CD14-positive monocyte (primary cell): ENCODE data around the gene SMTN. TPM values are rescaled to one million over a fixed set of nuclear protein-coding genes. Genes with fewer than 3 reads are reported as not detected.
A peak's percentile ranks its signal among the peaks of the same experiment; 100 is the strongest.

Experiments used
- DNase-seq, 3 donors: peaks; one replicate each; pipeline ENCODE4 v3.0.0-alpha.2; 2011 to 2022
- H2AFZ ChIP-seq: 2 replicates; pipeline ENCODE4 v1.6.0; 2012; ENCODE audit warnings: mild to moderate bottlenecking, low read depth, low read length, inconsistent platforms; ENCODE audit not compliant: insufficient read depth, poor library complexity, severe bottlenecking
- H3K27ac ChIP-seq, 2 donors: 1 replicate in 1 of 2; 2 replicates in 1 of 2; pipeline ENCODE4 v1.5.1; 2012 to 2013; ENCODE audit warnings: low read length in 2 of 2, control low read depth in 1 of 2, inconsistent platforms in 1 of 2, low read depth in 1 of 2, mild to moderate bottlenecking in 1 of 2
- H3K27me3 ChIP-seq, 2 donors: one replicate each; pipeline versions ENCODE4 v1.6.0 to v1.6.1; 2011 to 2013; ENCODE audit warnings: low read length in 2 of 2; ENCODE audit not compliant: control insufficient read depth in 2 of 2, insufficient read depth in 2 of 2
- H3K36me3 ChIP-seq, 2 donors: replicated peaks in 1 of 2; 1 replicate in 1 of 2; 2 replicates in 1 of 2; pipeline versions ENCODE4 v1.5.1 to v1.6.1; 2012 to 2013; ENCODE audit warnings: low read length in 2 of 2, control low read depth in 1 of 2, inconsistent platforms in 1 of 2, mild to moderate bottlenecking in 1 of 2; ENCODE audit not compliant: insufficient read depth in 2 of 2, control insufficient read depth in 1 of 2
- H3K4me1 ChIP-seq, 2 donors: 1 replicate in 1 of 2; 2 replicates in 1 of 2; pipeline versions ENCODE4 v1.5.1 to v1.6.1; 2012 to 2013; ENCODE audit warnings: low read length in 2 of 2, control low read depth in 1 of 2, inconsistent platforms in 1 of 2, mild to moderate bottlenecking in 1 of 2, moderate library complexity in 1 of 2; ENCODE audit not compliant: insufficient read depth in 2 of 2, control insufficient read depth in 1 of 2
- H3K4me2 ChIP-seq: replicated peaks from 2 replicates; pipeline ENCODE3; 2012; ENCODE audit warnings: low read length, moderate library complexity, mild to moderate bottlenecking; ENCODE audit not compliant: poor library complexity, severe bottlenecking; ENCODE audit errors: extremely low read depth
- H3K4me3 ChIP-seq, 3 experiments: fragments of 200-600 bp in 1 of 3; sonication (generic) in 1 of 3; replicated peaks in 1 of 3; 1 replicate in 2 of 3; 2 replicates in 1 of 3; pipeline ENCODE4 v1.5.1; 2011 to 2013; ENCODE audit warnings: low read length in 3 of 3, mild to moderate bottlenecking in 3 of 3, control low read depth in 2 of 3, low read depth in 2 of 3, inconsistent platforms in 1 of 3, moderate library complexity in 1 of 3
- H3K79me2 ChIP-seq: 2 replicates; pipeline ENCODE4 v1.6.0; 2012; ENCODE audit warnings: mild to moderate bottlenecking, control low read depth, inconsistent platforms, low read length, moderate library complexity; ENCODE audit not compliant: insufficient read depth
- H3K9ac ChIP-seq: 2 replicates; pipeline ENCODE4 v1.6.0; 2017; ENCODE audit warnings: low read length, mild to moderate bottlenecking; ENCODE audit not compliant: insufficient read depth, poor library complexity, severe bottlenecking
- H3K9me3 ChIP-seq, 2 donors: replicated peaks in 1 of 2; 1 replicate in 1 of 2; 2 replicates in 1 of 2; pipeline versions ENCODE4 v1.5.1 to v1.6.1; 2012 to 2013; ENCODE audit warnings: low read length in 2 of 2, control low read depth in 1 of 2; ENCODE audit not compliant: control insufficient read depth in 1 of 2, insufficient read depth in 1 of 2
- H4K20me1 ChIP-seq: 2 replicates; pipeline ENCODE4 v1.6.0; 2012; ENCODE audit warnings: mild to moderate bottlenecking, low read length, control low read depth, moderate library complexity; ENCODE audit not compliant: insufficient read depth
- H3K27ac Mint-ChIP-seq, 7 donors: one replicate each; pipeline ENCODE4 v1.8.0; 2020; ENCODE audit warnings: mild to moderate bottlenecking in 7 of 7, mixed read lengths in 7 of 7, moderate library complexity in 6 of 7, inconsistent platforms in 2 of 7
- H3K27me3 Mint-ChIP-seq, 3 donors: one replicate each; pipeline ENCODE4 v1.8.0; 2021 to 2022; ENCODE audit warnings: low read depth in 3 of 3, mild to moderate bottlenecking in 3 of 3, mixed read lengths in 3 of 3, moderate library complexity in 3 of 3, inconsistent platforms in 1 of 3
- H3K36me3 Mint-ChIP-seq, 2 donors: one replicate each; pipeline ENCODE4 v1.8.0; 2020; ENCODE audit warnings: mixed read lengths in 2 of 2, inconsistent platforms in 1 of 2, mild to moderate bottlenecking in 1 of 2
- H3K4me1 Mint-ChIP-seq: one replicate; pipeline ENCODE4 v1.8.0; 2020; ENCODE audit warnings: mild to moderate bottlenecking, mixed read lengths
- H3K4me3 Mint-ChIP-seq, 2 donors: one replicate each; pipeline ENCODE4 v1.8.0; 2020; ENCODE audit warnings: mild to moderate bottlenecking in 2 of 2, mixed read lengths in 2 of 2, moderate library complexity in 1 of 2
- H3K9me3 Mint-ChIP-seq, 7 donors: one replicate each; pipeline ENCODE4 v1.8.0; 2020 to 2022; ENCODE audit warnings: mixed read lengths in 7 of 7, mild to moderate bottlenecking in 6 of 7, moderate library complexity in 6 of 7, inconsistent platforms in 2 of 7
- CTCF ChIP-seq: fragments of 200-600 bp; IDR thresholded peaks from one replicate; pipeline ENCODE4 v1.8.0; 2022; ENCODE audit warnings: antibody characterized with exemption, mild to moderate bottlenecking
- WGBS: methylation state at CpG from one replicate; pipeline ENCODE4 v1.1.5; 2013; ENCODE audit warnings: missing lambda C conversion rate; ENCODE audit not compliant: insufficient coverage; 5-methylcytosine and 5-hydroxymethylcytosine counted together
- intact Hi-C, 2 donors: fragments of 100-400 bp; cut with micrococcal nuclease; formaldehyde crosslinking; loops; one replicate each; pipeline versions ENCODE4 v1.15.0 to v1.15.1; 2023
- polyA plus RNA-seq, 3 donors: library from polyadenylated mRNA; depleted of rRNA in 1 of 3; unstranded in 2 of 3; stranded (reverse) in 1 of 3; fragments of 300-500 nt in 2 of 3; fragments of >200 nt in 1 of 3; fragmentation: Illumina TruSeq in 2 of 3; gene quantifications; 1 replicate in 2 of 3; 2 replicates in 1 of 3; pipeline ENCODE4 v1.2.3, GENCODE V29; 2012 to 2021

SMTN gene
- polyA plus RNA-seq, 3 donors = 0.87 to 13.3 (median 0.88) TPM

GRCh38 chr22:31062566-31063230 is 18.4 kb upstream of the SMTN start:
- Histone ChIP-seq H4K20me1 (no peaks in the 10 kb centered on the region), H3K9me3 (no peaks in the 10 kb centered on the region), H3K27me3 (no peaks in the 10 kb centered on the region), H3K4me3 (no peak overlapping the region), H3K4me1 (no peaks in the 10 kb centered on the region), H3K36me3 (no peaks in the 10 kb centered on the region), H3K4me2 (no peak overlapping the region), H2AFZ (no peak overlapping the region), H3K79me2 (no peaks in the 10 kb centered on the region), H3K9ac (no peak overlapping the region), H3K27ac (no peak overlapping the region)
- WGBS = no CpG with 5 or more reads among the region's 2 CpGs
- intact Hi-C loops = no loop called here
- Mint-ChIP-seq H3K27ac (no peak overlapping the region), H3K4me3 (no peak overlapping the region), H3K36me3 (no peaks in the 10 kb centered on the region), H3K9me3 (peaks cover 0 to 4% (median 0%) of the 10 kb centered on the region in 7 donors), H3K27me3 (peaks cover 0 to 2% (median 0%) of the 10 kb centered on the region in 3 donors), H3K4me1 (peaks cover 6% of the 10 kb centered on the region)
- TF ChIP-seq CTCF = no peak
- DNase-seq = no peak

GRCh38 chr22:31064369-31064768 is 16.7 kb upstream of the SMTN start:
- peaks cover 0 to 4% (median 2%) of the 10 kb centered on the region in 7 donors for H3K9me3 Mint-ChIP-seq
- peaks cover 6% of the 10 kb centered on the region for H3K4me1 Mint-ChIP-seq
- no peak overlapping the region for H3K4me3 Mint-ChIP-seq
- Histone ChIP-seq H4K20me1 (no peaks in the 10 kb centered on the region), H3K36me3 (no peaks in the 10 kb centered on the region), H3K4me1 (no peaks in the 10 kb centered on the region), H3K27ac (no peak overlapping the region), H3K27me3 (no peaks in the 10 kb centered on the region), H3K9ac (no peak overlapping the region), H3K4me2 (no peak overlapping the region), H3K79me2 (no peaks in the 10 kb centered on the region), H3K4me3 (no peak overlapping the region), H3K9me3 (no peaks in the 10 kb centered on the region), H2AFZ (peak overlapping the region; percentile 67)
- no peaks in the 10 kb centered on the region for H3K36me3 Mint-ChIP-seq
- TF ChIP-seq CTCF = no peak
- intact Hi-C loops = no loop called here
- no CpG with 5 or more reads among the region's 6 CpGs for WGBS
- no peak overlapping the region for H3K27ac Mint-ChIP-seq
- peaks cover 0 to 2% (median 2%) of the 10 kb centered on the region in 3 donors for H3K27me3 Mint-ChIP-seq
- no peak for DNase-seq
